Central memory CD8-positive, alpha-beta T cell (primary cell): ENCODE measurements around the gene CHRM5.
"Not testable (repeated sequence)": the region's sequence is repeated elsewhere in the genome, so short reads cannot be mapped to it uniquely, and the experiment has no call there.

ENCODE experiments used
- ATAC-seq: fragments of 150-1000 bp; cut with Tn5 transposase; replicated peaks from 2 replicates; pipeline ENCODE4 v1.10.0; 2022; ENCODE audit warnings: mild to moderate bottlenecking, moderate FRiP score, moderate number of reproducible peaks; ENCODE audit not compliant: poor library complexity, severe bottlenecking; ENCODE audit errors: extremely low read depth
- DNase-seq, 2 donors: peaks; one replicate each; pipeline ENCODE4 v3.0.0; 2021; ENCODE audit warnings: low spot score in 2 of 2
- H3K27ac Mint-ChIP-seq: one replicate; pipeline ENCODE4 v1.8.0; 2022; ENCODE audit warnings: low read depth, mild to moderate bottlenecking, moderate library complexity, mixed read lengths
- H3K27me3 Mint-ChIP-seq: one replicate; pipeline ENCODE4 v1.8.0; 2022; ENCODE audit warnings: mixed read lengths
- H3K36me3 Mint-ChIP-seq: one replicate; pipeline ENCODE4 v1.8.0; 2022; ENCODE audit warnings: mild to moderate bottlenecking, moderate library complexity, mixed read lengths; ENCODE audit not compliant: insufficient read depth
- H3K4me1 Mint-ChIP-seq: one replicate; pipeline ENCODE4 v1.8.0; 2022; ENCODE audit warnings: mixed read lengths
- H3K4me3 Mint-ChIP-seq: one replicate; pipeline ENCODE4 v1.8.0; 2022; ENCODE audit warnings: mild to moderate bottlenecking, moderate library complexity, mixed read lengths
- H3K9me3 Mint-ChIP-seq: one replicate; pipeline ENCODE4 v1.8.0; 2022; ENCODE audit warnings: mixed read lengths

The CHRM5 gene

DNA sequence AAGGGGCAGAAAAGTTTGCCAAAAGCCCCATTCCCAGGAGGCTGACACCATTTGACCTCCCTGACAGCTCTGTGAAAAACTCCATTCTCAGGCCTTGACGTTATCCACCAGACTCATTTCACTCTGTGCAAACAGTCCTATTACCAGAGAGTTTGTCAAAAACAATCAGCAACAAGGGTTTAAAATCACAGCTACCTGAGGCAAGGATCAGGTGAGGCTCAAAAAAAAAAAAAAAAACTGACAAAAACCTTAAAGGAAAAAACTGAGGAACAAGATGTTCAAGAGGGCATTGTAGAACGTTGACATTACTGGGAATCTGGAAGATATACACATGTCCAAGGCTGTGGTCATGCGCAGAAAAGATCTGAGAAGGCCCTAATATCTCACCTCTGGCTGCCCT lies 59.3 kb downstream of the CHRM5 start:
- Mint-ChIP-seq H3K36me3 (no peaks in the 10 kb centered on the region), H3K4me3 (no peak overlapping the region), H3K4me1 (peaks cover 6% of the 10 kb centered on the region), H3K27ac (no peak overlapping the region), H3K9me3 (no peaks in the 10 kb centered on the region), H3K27me3 (no peaks in the 10 kb centered on the region)
- DNase-seq, result no peak
- no peak for ATAC-seq

DNA sequence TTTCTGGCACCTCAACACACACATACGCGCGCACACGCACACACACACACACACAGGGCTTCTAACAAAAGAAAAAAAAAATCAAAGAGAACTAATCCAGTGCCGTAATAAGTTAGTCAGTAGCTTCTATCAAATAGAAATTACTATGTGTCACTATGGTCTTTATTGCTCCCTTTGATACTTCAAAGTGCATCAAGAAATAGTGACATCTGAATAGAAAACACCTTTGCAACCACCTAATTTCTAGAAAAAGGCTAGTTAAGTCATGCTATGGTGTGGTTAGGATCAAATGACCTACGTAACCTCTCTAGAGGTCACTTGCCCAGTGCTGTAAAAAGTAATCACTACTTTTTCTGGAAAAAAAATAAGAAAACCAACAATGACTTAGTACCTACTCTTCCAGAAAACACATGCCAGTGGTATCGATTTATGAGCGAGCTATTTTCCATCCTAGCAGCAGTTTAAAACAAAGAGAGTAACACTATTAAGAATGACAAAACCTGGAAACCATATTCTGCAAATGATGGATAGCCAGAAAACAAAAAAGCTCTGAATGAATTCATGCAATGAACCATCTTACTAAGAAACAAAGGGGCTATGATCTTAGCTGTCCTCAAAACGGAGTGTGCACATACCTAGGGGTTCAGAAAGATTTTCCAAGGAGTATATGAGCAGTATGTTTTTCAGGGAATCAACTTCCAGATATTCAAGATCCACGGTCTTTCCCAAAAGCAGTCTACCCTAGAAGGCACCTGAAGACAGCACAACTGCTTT lies 63.9 kb downstream of the CHRM5 start:
- DNase-seq (no peak), ATAC-seq (no peak)
- Mint-ChIP-seq H3K36me3 (no peaks in the 10 kb centered on the region), H3K4me3 (no peak overlapping the region), H3K27me3 (no peaks in the 10 kb centered on the region), H3K27ac (no peak overlapping the region), H3K9me3 (no peaks in the 10 kb centered on the region), H3K4me1 (peaks cover 6% of the 10 kb centered on the region)

DNA sequence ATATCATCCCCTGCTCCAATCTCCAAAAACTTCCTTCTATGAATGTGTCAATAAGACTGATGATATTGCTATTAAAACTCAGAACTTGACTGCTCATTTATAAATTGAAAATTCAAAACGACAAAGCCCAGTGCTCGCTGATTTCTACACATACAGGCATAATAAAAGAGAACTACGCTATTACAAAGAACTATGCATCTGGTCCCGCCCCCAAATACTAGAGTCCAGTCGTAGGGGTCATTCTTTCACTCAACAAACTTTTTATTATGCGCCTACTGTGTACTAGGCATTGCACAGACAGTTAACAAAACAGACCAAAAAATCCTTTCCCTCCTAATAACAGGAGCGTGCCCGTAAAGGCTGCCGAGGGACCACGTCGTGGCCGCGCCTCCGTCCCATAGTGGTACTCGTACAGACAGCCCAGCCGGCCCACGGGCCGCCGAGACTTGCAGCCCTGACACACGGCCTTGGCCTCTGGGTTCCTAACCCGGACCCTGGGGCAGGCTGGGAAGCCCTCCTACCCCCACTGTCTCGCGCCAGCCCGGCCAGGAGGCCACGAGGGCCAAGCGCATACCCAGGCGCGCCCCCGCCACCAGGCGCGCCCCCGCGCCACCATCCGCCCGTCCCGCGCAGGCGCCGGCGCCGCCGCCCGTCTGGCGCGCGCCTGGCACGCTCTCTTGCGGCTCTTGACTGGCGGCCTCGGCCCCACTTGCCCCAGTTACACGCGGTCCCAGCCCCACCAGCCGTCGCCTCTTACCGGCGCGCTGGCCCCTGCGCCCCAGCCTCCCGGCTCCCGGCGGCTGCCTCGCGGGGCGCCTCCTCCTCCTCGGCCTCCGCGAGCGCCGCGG lies 70.0 kb downstream of the CHRM5 start:
- ATAC-seq, result peak; percentile 85
- Mint-ChIP-seq H3K36me3 (peaks cover 2% of the 10 kb centered on the region), H3K4me1 (peaks cover 15% of the 10 kb centered on the region), H3K9me3 (no peaks in the 10 kb centered on the region), H3K27ac (peak overlapping the region; percentile 80), H3K27me3 (no peaks in the 10 kb centered on the region), H3K4me3 (peak overlapping the region; percentile 84)
- DNase-seq, result peak; percentile 44 to 58

DNA sequence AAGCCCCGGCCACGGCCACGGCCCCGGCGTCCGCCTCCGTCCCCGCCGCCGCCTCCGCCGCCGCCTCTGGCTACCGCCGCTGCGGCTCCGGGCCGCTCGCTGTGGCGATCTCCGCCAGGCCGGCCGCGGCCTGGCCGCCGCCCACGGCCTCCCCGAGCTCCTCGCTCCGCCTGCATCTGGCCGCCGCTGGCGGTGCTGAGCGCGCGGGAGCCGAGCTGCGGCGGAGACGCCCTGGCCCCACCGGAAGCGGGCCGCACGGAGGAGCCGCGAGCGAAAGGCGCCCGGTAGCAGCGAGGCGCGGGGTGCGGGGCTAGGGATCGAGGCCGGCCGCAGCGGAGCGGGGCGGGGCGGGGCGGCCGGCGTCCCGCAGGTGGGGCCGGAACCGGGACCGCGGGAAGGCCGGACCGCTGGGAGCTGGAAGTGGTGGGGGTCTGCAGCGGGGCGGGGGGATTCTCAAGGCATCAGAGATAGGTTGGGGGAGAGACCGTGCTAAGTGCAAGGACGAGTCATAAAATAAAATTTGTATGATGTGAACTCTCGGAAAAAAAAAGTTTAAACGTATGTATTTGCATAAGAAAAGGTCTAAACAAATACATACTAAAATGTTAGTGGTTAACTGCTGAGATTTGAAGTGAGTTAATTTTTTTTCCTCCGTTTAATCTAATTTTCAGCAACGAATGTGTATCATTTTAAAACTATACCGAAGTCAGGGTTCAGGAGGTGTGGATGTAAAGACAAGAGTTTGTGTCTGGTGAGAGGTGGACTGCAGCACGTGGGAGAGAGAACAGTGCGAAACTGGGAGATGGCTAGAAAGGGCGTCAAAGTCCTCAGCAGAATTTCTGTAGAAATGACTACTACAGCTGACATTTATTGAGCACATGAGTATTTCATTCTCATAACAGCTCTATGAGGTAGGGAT lies 70.8 kb downstream of the CHRM5 start, which contains the start of gene AVEN:
Gene AVEN (minus strand): TSS at position 334 of the 919 bp plus-strand sequence. CDS start 158 bp downstream, at position 176.
- H3K27ac Mint-ChIP-seq, result peak within 1 kb of the TSS; percentile 85
- H3K27me3 Mint-ChIP-seq, result no peaks in the 10 kb centered on the region
- H3K4me3 Mint-ChIP-seq, result peak within 1 kb of the TSS; percentile 84
- H3K36me3 Mint-ChIP-seq, result peaks cover 2% of the 10 kb centered on the region
- peak in 1 of 2 donors; percentile 30 for DNase-seq
- ATAC-seq, result peak; percentile 72
- H3K9me3 Mint-ChIP-seq, result no peaks in the 10 kb centered on the region
- H3K4me1 Mint-ChIP-seq, result peaks cover 15% of the 10 kb centered on the region

DNA sequence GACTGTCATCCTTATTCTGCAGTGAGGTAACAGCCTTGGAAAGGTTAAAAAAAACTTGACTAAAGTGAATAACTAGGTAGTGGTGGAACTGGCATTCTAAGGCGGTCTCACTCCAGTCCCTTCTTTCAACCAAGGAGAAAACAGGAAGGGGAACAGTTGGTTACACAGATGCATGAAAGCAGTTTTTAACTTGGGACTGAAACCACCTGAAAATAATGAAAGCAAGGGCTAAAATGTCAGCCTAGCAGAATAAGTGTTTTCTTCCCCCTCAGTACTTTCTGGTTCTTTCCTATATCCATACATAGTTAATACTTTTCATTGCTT lies 71.5 kb downstream of the CHRM5 start:
- DNase-seq (no peak), ATAC-seq (no peak)
- H3K4me1 Mint-ChIP-seq, result peaks cover 15% of the 10 kb centered on the region
- no peaks in the 10 kb centered on the region for H3K27me3 Mint-ChIP-seq
- peak overlapping the region; percentile 85 for H3K27ac Mint-ChIP-seq
- H3K4me3 Mint-ChIP-seq, result peak overlapping the region; percentile 84
- H3K9me3 Mint-ChIP-seq, result no peaks in the 10 kb centered on the region
- peaks cover 2% of the 10 kb centered on the region for H3K36me3 Mint-ChIP-seq

DNA sequence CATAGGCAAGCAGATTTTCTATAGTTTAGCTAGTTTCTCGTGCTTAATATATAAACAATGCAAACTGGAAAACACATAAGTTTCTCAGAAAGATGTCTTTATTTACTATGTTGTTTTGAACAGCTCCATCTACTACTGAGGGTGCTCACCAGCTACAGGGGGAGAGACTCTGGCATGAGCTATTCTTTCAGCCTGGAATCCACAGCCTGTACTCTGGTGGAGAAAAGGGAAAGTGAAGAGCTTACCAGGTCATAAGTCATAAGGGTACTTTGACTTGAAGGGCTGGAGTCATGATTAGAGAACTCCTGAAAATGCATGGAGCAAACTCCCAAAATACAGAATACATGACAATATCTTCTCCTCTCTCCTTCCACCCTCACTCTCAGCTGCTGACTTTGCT lies 75.1 kb downstream of the CHRM5 start:
- H3K27ac Mint-ChIP-seq, result no peak overlapping the region
- no peaks in the 10 kb centered on the region for H3K9me3 Mint-ChIP-seq
- H3K4me1 Mint-ChIP-seq, result peaks cover 9% of the 10 kb centered on the region
- no peak overlapping the region for H3K4me3 Mint-ChIP-seq
- DNase-seq (no peak), ATAC-seq (no peak)
- H3K36me3 Mint-ChIP-seq, result peaks cover 4% of the 10 kb centered on the region
- H3K27me3 Mint-ChIP-seq, result no peaks in the 10 kb centered on the region

DNA sequence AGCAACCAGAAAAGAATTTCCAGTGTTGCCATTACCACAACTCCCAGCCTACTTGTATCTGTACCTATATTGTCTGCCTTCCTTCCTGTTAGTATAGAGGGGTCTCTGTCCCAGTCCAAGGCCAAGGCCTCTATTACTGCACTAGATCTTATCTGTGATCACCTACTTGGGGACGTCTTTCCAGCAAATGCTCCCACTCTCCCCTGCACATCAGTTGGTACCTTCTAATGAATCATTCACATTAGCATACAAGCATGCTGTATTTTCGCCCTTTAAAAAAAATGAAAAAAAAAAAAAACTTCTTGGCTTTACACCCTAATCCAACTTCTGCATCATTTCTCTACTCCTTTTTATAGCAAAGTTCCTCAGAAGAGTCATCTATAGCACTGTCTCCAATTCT lies 75.5 kb downstream of the CHRM5 start:
- Mint-ChIP-seq H3K27me3 (no peaks in the 10 kb centered on the region), H3K27ac (no peak overlapping the region), H3K9me3 (no peaks in the 10 kb centered on the region), H3K4me3 (no peak overlapping the region), H3K36me3 (peaks cover 4% of the 10 kb centered on the region), H3K4me1 (peaks cover 9% of the 10 kb centered on the region)
- no peak for ATAC-seq
- DNase-seq, result no peak

DNA sequence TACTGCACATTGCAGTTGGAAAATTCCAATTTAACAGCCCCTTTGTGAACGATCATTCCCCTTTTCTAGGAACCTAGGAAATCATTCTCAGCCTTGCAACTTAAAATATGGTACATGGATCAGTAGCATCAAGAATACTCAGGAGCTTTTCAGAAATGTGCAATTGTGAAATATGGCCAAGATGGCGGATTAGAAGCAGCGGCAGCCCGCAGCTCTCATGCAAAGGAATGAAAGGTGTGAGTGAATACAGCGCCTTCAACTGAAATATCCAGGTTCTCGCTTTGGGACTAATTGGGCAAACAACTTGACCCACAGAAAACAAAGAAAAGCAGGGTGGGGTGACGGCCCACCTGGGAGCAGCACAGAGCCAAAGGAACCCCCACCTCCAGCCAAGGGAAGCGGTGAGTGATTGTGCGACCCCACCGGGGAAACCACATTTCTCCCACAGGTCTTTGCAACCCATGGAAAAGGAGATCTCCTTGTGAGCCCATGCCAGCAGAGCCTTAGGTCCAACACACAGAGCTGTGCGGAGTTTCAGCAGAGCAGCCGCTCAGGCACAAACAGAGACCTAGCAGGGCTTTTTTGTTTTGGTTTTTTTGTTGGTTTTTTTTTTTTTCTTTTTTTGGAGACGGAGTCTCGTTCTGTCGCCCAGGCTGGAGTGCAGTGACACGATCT lies 78.3 kb downstream of the CHRM5 start:
- no peak overlapping the region for H3K27ac Mint-ChIP-seq

DNA sequence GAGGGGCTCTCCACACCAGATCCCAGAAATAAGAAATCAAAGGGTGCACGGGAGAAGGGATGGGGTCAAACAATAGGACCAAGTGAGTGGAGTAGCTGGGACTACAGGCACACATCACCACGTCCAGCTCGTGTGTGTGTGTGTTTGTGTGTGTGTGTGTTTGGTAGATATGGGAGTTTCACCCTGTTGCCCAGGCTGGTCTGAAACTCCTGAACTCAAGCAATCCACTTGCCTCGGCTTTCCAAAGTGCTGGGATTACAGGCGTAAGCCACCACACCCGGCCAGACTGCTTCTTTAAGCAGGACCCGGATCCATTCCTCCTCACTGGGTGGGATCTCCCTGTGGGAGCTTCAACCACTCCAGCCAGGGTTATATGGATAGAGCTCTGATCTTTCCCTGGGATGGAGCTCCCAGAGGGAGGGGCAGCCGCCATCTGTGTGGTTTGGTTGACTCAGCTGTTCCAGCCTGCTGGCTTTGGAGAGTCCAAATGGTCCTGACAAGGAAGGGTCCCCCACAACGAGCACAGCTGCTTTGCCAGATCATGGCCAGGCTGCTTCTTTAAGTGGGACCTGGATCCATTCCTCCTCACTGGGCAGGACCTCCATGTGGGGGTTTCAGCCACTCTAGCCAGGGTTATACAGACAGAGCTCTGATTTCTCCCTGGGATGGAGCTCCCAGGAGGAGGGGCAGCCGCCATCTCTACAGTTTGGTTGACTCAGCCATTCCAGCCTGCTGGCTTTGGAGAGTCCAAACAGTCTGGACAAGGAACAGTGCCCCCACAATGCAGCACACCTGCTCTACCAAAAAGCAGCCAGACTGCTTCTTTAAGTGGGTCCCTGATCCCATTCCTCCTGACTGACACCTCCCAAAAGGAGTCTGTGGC lies 79.8 kb downstream of the CHRM5 start:
- H3K27ac Mint-ChIP-seq, result no peak overlapping the region
- H3K4me1 Mint-ChIP-seq, result no peaks in the 10 kb centered on the region
- peaks cover 19% of the 10 kb centered on the region for H3K27me3 Mint-ChIP-seq
- H3K36me3 Mint-ChIP-seq, result peaks cover 4% of the 10 kb centered on the region
- peaks cover 21% of the 10 kb centered on the region for H3K9me3 Mint-ChIP-seq
- no peak for ATAC-seq
- DNase-seq, result no peak
- H3K4me3 Mint-ChIP-seq, result no peak overlapping the region

More for the DNA sequence above, 78.3 kb downstream of the CHRM5 start:
- Mint-ChIP-seq H3K9me3 (peaks cover 21% of the 10 kb centered on the region), H3K4me1 (no peaks in the 10 kb centered on the region), H3K36me3 (peaks cover 4% of the 10 kb centered on the region), H3K27me3 (peaks cover 12% of the 10 kb centered on the region), H3K4me3 (no peak overlapping the region)
- ATAC-seq (no peak), DNase-seq (no peak)

DNA sequence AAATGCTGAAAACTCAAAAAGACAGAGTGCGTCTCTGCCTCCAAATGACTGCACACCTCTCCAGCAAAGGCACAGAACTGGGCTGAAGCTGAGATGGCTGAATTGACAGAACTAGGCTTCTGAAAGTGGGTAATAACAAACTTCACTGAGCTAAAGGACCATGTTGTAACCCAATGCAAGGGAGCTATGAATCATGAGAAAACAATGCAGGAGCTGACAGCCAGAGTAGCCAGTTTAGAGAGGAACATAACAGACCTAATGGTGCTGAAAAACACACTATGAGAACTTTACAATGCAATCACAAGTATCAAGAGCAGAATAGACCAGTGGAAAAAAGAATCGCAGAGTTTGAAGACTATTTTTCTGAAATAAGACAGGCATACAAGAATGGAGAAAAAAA lies 80.8 kb downstream of the CHRM5 start:
- peaks cover 4% of the 10 kb centered on the region for H3K36me3 Mint-ChIP-seq
- ATAC-seq (no peak), DNase-seq (no peak)
- H3K4me3 Mint-ChIP-seq, result no peak overlapping the region
- H3K4me1 Mint-ChIP-seq, result no peaks in the 10 kb centered on the region
- H3K27ac Mint-ChIP-seq, result no peak overlapping the region
- peaks cover 19% of the 10 kb centered on the region for H3K27me3 Mint-ChIP-seq
- peaks cover 21% of the 10 kb centered on the region for H3K9me3 Mint-ChIP-seq

DNA sequence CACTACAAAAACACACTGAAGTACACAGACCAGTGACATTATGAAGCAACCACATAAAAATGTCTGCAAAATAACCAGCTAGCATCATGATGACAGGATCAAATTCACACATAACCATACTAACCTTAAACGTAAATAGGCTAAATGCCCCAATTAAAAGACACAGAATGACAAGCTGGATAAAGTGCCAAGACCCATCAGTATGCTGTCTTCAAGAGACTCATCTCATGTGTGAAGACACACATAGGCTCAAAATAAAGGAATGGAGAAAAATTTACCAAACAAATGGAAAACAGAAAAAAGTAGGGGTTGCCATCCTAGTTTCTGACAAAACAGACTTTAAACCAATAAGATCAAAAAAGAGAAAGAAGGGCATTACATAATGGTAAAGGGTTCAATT lies 82.1 kb downstream of the CHRM5 start:
- not testable (repeated sequence) for H3K4me1 Mint-ChIP-seq, H3K27ac Mint-ChIP-seq, DNase-seq, H3K36me3 Mint-ChIP-seq, H3K4me3 Mint-ChIP-seq, ATAC-seq
- Mint-ChIP-seq H3K9me3 (peaks cover 21% of the 10 kb centered on the region), H3K27me3 (peaks cover 19% of the 10 kb centered on the region)
